HL-60 (cell line): Measurements from ENCODE around the gene AIFM2.

Source experiments
- DNase-seq, 2 experiments: peaks; one replicate each; pipeline ENCODE4 v3.0.0-alpha.2; 2010 to 2020; ENCODE audit warnings: low read depth in 1 of 2, low spot score in 1 of 2
- H3K27ac ChIP-seq: fragments of 250-450 bp; sonication (Bioruptor Pico); replicated peaks from 2 replicates; pipeline ENCODE4 v1.5.1; 2020; ENCODE audit warnings: mild to moderate bottlenecking, moderate library complexity
- H3K27me3 ChIP-seq: fragments of 250-450 bp; sonication (Bioruptor Pico); 2 replicates; pipeline ENCODE4 v1.5.1; 2021; ENCODE audit warnings: mild to moderate bottlenecking, moderate library complexity; ENCODE audit not compliant: insufficient read depth, poor library complexity, severe bottlenecking
- H3K4me3 ChIP-seq: replicated peaks from 2 replicates; pipeline ENCODE4 v1.5.1; 2011; ENCODE audit warnings: mild to moderate bottlenecking, control low read depth, low read length; ENCODE audit not compliant: insufficient read depth
- CTCF ChIP-seq: IDR thresholded peaks from one replicate; pipeline ENCODE4 v1.5.1; 2011; ENCODE audit warnings: low read length, control low read depth, inconsistent platforms; ENCODE audit not compliant: insufficient read depth
- GABPA ChIP-seq: IDR thresholded peaks from 2 replicates; pipeline ENCODE4 v1.6.1; 2012; ENCODE audit warnings: low read depth
- POLR2AphosphoS5 ChIP-seq: IDR thresholded peaks from 2 replicates; pipeline ENCODE4 v1.6.1; 2012; ENCODE audit warnings: low read depth
- REST ChIP-seq: IDR thresholded peaks from 2 replicates; pipeline ENCODE4 v1.6.1; 2012; ENCODE audit warnings: low read depth; ENCODE audit not compliant: insufficient replicate concordance
- SPI1 ChIP-seq: IDR thresholded peaks from 2 replicates; pipeline ENCODE4 v1.6.1; 2012; ENCODE audit warnings: low read depth, mild to moderate bottlenecking, borderline replicate concordance

The AIFM2 gene

GRCh38 chr10:70078937-70079336 is 53.7 kb downstream of the AIFM2 start:
- Histone ChIP-seq H3K27me3 (no peaks in the 10 kb centered on the region), H3K27ac (no peak overlapping the region), H3K4me3 (no peak overlapping the region)
- DNase-seq = no peak
- TF ChIP-seq CTCF (no peak), GABPA (no peak), REST (no peak), POLR2AphosphoS5 (no peak), SPI1 (no peak)

GRCh38 chr10:70078329-70078728 is 54.3 kb downstream of the AIFM2 start:
- no peak overlapping the region for H3K27ac ChIP-seq
- TF ChIP-seq GABPA = no peak
- TF ChIP-seq CTCF = no peak
- TF ChIP-seq POLR2AphosphoS5 = no peak
- TF ChIP-seq REST = no peak
- no peak for TF ChIP-seq SPI1
- H3K27me3 ChIP-seq = no peaks in the 10 kb centered on the region
- H3K4me3 ChIP-seq = no peak overlapping the region
- DNase-seq = no peak

- H3K27ac ChIP-seq = no peak overlapping the region
- TF ChIP-seq GABPA = no peak
- no peak for TF ChIP-seq CTCF
- TF ChIP-seq SPI1 = no peak
- TF ChIP-seq REST = no peak
- no peak for TF ChIP-seq POLR2AphosphoS5
- no peaks in the 10 kb centered on the region for H3K27me3 ChIP-seq
- DNase-seq = no peak
- H3K4me3 ChIP-seq = no peak overlapping the region
Measured at GRCh38 chr10:70074971-70075370, 57.7 kb downstream of the AIFM2 start.
